ENCODE data around the gene VPS8.

VPS8 gene

DNA sequence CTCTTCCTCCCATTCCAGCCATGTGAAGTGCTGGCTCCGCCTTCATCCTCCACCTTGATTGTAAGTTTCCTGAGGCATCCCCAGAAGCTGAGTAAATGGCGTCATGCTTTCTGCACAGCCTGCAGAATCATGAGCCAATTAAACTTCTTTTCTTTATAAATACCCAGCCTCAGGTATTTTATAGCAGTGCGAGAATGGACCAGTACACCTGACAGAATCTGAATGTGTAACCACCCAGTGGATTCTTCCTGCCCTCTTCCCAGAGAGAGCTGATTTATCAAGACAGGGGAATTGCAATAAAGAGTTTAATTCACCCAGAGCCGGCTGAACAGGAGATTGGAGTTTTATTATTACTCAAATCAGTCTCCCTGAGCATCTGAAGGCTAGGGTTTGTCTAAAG lies 254.3 kb downstream of the VPS8 start:
- DNase-seq, result no peak

- DNase-seq, result no peak
These were observed 255.2 kb downstream of the VPS8 start for GRCh38 chr3:185067173-185067572.

GRCh38 chr3:185069037-185070030 lies 257.4 kb downstream of the VPS8 start:
- DNase-seq, result no peak

DNA sequence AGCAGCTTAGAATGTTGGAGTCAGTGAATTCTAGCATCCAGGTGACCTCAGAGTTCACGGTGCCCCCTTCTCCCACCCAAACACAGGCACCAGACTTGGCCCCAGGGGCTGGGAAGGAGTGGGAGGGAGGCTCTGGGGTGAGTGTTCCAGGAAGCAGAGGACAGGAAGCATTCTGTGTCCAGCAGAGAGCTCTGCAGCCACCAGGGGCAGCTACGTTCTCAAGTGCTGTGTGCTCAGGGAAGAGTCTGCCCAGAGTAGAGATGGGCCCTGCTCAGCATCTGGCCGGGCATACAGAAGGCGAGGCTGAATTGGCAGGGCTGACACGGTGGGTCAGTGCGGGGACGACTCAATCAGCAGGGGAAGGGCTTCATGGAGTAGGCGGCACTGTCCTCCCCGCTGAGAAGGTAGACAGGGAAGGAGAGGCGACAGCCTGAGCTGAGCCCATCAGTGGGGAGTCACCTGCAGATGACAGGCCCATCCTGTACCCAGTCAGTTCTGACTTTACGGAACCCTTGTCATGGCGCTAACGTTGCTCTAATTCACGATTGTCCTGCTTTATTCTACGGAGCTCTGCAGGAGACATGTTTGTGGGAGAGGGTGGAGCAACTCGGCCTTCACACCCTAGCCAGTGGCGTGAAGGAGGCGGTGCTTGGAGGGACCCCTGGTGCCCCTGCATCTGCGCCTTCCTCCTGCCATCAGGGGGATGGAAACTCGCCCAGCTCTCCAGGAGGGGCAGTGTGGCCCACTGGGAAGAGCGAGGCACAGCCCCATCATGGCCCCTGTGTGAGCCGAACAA lies 258.7 kb downstream of the VPS8 start:
- no peak for DNase-seq

GRCh38 chr3:185071287-185071800 lies 259.4 kb downstream of the VPS8 start:
- DNase-seq, result no peak

- no peak for DNase-seq
These were observed 263.6 kb downstream of the VPS8 start for GRCh38 chr3:185075547-185075946.

- no peak for DNase-seq
These were observed 264.3 kb downstream of the VPS8 start for GRCh38 chr3:185076219-185076618.

- no peak for DNase-seq
These were observed 267.7 kb downstream of the VPS8 start for GRCh38 chr3:185079625-185080024.

DNA sequence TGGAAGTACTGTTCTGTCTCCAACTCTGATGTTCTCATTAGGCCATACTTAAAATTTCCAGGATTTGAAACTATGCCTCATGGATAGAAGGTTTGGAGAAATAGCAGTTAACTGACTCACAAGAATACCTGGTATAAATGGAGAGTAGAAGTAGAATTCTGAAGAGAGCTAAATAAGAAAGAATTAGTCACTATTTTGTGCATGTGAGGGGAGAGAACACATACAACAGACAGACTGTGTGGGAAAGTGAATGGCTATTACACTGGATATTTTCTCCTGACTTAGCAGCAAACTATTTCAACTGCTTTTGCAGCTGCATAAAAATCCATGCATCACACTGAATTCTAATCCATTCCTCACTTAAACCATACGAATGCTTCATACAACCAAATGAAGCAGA lies 269.6 kb downstream of the VPS8 start:
- no peak for DNase-seq

DNA sequence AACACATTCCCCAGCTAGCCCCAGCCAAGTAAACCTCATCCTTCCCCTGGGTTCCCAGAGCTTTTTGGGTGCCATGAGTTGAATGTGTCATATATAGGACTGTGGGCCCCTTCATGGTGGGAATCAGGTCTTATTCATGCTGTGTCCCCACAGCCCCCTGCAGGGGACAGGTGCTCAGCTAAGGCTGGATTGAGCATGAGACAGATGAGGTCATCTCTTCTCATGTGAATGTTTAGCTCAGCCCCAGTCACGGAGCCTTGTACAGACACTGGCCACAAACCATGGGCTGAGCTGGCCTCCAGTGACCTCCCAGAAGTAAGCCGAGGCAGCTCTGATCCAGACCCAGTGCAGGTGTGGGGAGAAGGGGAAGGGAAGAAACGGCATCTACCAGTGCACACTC lies 270.2 kb downstream of the VPS8 start:
- no peak for DNase-seq

- DNase-seq, result no peak
These were observed 270.9 kb downstream of the VPS8 start for GRCh38 chr3:185082829-185083228.

GRCh38 chr3:185084402-185084801 lies 272.4 kb downstream of the VPS8 start:
- DNase-seq, result no peak

- no peak for DNase-seq
These were observed 272.9 kb downstream of the VPS8 start for GRCh38 chr3:185084901-185085300.

GRCh38 chr3:185087419-185087818 lies 275.5 kb downstream of the VPS8 start:
- no peak for DNase-seq

DNA sequence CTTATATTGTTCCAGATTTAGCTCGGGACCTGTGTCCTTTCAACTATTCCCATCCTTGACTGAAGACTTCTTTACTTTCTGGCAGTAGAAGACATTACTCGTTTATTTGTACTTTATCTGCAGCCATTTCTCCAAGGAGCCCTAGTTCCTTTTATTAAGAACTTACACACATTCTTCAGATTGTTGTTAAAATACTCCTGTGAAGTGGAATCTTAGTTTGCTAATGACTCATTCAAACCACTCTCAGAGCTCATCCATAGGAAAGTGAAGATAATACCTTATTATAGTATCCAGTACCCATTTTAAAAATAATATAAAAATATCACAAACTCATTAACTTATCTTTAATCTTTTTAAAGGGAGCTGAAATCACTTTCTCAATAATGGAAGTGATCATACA lies 277.4 kb downstream of the VPS8 start:
- no peak for DNase-seq

- no peak for DNase-seq
These were observed 277.8 kb downstream of the VPS8 start for GRCh38 chr3:185089751-185090150.

DNA sequence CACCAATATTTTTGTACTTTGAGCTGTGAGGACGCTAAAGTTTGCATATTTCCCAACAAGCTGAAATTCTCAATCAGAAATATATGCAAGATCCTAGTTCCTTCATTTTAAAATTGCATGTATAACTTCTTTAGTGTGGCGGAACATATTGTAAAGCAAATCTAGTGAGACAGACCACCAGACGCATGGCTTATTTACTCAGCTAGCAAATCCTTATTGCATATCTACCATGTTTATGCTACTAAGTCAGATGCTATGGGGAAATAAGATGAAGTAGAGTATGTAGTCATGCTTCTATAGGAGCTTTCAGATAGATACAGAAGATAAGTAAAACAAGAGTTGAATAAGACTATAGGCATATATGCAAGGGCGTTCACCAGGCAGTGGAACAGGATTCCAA lies 278.8 kb downstream of the VPS8 start:
- DNase-seq, result no peak

DNA sequence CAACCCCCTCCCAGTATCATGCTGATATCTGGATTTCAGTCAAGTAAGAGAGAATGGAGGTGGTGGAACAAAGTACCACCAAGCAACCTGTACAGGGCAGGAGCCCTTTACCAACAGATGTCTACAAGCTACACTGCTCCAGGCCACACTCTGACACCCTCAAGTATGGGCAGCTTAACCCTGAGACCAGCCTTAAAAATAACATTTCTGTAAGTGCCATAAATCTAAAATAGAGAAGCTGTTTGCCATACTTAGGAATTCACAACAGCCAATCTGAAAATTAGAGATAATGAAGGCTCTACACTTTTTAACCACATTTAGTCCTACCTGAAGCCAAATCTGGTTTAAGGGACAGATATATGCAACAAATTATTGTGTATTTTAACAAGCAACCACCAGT lies 281.1 kb downstream of the VPS8 start:
- no peak for DNase-seq

- no peak for DNase-seq
These were observed 282.7 kb downstream of the VPS8 start for GRCh38 chr3:185094697-185095096.
